NCI-H345 (cell line): ENCODE data around the gene RRH.
"Not testable (repeated sequence)": the region's sequence is repeated elsewhere in the genome, so short reads cannot be mapped to it uniquely, and the experiment has no call there.

Experiments
- DNase-seq: peaks from one replicate; lab custom pipeline; 2025; lab: John Stamatoyannopoulos, UW

RRH gene, protein sequence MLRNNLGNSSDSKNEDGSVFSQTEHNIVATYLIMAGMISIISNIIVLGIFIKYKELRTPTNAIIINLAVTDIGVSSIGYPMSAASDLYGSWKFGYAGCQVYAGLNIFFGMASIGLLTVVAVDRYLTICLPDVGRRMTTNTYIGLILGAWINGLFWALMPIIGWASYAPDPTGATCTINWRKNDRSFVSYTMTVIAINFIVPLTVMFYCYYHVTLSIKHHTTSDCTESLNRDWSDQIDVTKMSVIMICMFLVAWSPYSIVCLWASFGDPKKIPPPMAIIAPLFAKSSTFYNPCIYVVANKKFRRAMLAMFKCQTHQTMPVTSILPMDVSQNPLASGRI

DNA sequence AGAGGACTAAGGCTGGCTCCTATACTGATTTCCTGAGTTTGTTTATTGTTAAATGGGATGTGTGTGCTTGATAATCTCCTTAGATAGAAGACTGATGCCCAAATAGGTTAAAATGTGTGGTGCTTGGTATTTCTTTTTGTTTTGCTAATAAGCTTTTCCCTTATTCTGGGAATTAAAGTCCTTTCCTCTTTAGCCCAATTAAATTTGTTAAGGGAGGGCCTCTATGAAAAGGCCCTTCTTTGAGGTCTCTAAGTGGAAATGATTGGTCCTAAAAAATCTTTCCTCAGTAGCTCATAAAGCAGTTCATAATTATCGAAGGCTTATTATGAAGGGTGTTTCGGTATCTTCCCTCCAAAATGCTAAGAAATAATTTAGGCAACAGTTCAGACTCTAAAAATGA, at the start of gene RRH:
TSS of gene RRH (plus strand) at position 301 of the 400 bp plus-strand sequence. CDS start at position 357, 56 bp downstream.
- DNase-seq: no peak

DNA sequence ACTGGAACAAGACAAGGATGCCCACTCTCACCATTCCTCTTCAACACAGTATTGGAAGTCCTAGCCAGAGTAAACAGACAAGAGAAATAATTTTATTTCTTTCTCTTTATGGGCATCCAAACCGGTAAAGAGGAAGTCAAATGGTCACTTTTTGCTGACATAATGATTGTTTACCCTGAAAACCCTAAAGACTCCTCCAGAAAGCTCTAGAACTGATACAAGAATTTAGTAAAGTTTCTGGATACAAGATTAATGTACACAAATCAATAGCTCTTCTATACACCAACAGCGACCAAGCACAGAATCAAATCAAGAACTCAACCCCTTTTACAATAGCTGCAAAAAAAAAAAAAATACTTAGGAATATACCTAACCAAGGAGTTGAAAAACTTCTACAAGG, 45.7 kb upstream of the RRH start:
- DNase-seq: not testable (repeated sequence)

DNA sequence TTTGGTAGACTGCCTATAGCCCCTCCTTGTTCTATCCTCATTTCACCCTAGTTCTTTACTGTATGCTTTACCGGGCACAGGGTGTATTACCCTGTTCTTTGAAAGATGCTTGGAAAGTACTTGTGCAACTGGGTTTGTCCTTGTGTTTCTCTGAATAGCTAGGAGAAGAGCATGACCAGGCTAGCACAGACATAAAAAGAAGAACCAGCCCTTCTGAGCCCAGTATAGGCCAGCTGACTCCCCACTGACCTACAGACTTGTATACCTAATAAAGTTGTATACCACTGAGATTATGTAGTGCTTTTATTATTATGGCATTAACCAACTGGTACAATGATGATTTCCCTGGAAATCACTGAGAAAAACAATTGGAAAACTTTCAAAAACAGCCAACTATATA, 40.9 kb upstream of the RRH start:
- DNase-seq: no peak

DNA sequence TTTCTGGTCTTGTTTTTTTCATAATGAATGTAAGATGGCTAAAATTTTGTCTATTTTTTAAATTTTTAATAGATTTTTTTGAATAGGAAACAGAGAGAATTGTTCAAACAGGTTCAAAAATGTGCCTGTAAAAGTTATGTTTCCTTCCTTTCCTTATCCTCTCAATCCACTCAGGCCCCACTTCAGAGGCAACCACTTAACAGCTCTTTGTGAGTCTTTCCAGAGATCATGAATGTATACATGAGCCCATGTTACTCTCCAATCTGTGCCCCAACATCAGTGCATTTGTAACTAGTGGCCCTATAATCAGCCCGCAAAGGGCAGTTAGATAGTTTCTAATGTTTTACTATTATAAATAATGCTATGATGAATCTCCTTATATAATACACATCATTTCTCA, 40.0 kb upstream of the RRH start:
- DNase-seq: no peak

DNA sequence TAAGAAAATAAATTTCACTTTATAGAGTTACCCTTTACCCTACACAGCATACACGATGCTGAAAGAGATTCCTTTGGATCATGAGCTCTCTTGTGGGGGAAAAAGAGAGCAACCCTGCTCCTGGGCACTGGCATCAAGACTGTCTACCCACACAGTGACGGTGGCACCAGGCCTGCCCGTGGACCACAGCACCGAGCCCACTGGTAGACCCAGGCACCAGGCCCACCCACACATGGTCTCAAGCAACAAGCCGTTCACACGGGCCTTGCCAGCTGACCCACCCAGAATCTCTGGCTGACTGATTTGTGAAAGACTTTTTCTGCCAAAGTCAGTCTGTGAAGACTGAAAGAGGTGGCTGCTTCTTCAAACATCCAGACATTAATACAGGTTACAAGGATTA, 32.7 kb upstream of the RRH start:
- DNase-seq: no peak

DNA sequence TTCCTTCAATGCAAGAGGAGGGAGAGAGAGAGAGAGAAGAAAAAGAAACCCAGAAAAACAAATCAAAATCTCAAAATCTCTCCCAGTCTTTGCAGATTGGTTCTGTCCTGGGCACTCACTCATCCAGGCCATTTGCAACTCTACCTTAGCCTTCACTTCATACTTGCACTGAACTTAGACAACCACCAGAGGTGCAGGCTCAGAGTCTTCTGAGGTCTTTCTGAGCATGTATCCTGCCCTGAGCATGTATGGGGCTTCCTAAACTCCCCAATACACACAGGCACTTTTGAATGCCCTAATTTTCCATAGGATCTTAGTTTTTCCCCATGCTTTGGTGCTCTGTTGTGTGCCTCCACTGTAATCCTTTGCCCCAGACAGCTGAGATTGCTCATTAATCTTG, 28.9 kb upstream of the RRH start:
- no peak for DNase-seq

DNA sequence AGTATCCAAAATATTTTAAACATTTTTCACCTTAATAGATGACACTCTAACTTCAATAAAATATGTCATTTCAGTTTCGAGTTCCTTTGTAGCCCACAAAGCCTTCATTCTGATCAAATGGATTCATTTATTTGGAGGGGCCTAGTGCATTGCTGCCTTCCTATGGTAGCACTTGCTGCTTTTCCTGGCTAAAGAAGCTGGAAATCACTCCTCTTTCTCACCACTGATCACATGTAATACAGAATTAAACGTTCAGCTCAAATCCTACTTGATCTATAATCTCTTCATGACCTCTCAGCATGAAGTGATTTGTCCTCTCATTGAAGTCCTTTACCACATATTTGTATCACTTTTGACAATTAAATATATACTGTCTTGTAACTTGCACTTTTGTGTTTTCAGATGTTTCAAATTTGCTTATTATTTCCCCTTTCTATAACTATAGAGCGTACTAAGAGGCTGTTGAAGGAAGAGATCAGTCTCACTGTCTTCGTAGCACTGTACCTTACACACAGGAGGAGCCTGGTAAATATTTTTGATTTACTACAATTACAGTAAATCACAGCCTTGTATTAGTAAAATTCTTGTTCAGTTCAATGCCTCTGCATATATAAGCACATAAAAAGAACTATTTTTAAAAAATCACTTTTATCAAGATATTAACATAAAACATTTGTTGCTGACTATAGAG, 26.5 kb upstream of the RRH start:
- no peak for DNase-seq

DNA sequence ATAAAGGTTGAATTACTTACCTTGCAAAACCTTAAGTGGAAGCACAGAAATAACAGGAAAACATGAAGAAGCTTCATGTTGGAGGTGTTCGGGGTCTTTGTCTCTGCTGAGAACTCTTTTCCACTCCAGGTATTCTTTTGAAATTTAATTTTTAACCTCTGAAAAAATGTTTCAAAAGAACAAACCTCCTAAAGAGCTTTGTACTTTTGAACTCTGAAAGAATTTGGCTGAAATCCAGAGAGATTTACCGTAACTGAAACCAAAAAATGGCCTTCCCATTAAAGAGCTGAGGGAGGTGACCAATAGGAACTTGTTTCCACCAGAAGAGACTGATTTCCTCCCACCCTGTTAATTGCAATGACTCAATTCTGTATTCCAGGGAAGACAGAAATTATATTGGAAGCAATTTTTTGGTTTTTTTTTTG, 25.9 kb upstream of the RRH start, which contains the start of gene CFI:
TSS of gene CFI (minus strand) at position 105 of the 425 bp plus-strand sequence. CDS start at position 77, 28 bp downstream.
- DNase-seq: no peak

DNA sequence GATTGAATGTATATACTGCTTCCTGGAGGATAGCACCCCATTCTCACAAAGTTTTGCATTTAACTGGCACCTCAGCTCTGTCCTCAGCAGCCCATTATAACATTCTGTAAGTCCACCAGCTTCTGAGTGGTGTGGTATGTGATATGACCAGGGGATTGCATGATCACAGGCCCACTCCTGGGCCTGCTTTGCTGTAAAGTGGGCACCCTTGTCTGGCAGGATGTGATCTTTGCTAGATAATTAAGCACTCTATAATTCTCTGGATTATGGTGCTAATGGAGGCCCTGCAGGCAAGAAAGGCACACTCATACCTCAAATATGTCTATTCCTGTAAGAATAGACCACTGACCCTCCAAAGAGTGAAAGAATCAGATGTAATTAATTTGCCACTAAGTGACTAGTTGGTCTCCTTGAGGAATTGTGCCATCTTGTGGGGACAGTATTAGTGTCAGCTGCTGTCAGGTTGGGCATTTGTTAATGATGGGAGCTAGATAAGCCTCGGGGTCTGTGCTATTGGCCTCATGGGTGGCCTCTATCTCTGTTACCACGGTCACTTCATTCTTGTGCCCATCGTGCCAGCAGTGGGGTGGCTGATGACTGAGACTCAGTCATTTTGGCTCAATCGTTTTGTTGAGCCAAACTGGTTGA, 23.7 kb upstream of the RRH start:
- peak; percentile 13 for DNase-seq

DNA sequence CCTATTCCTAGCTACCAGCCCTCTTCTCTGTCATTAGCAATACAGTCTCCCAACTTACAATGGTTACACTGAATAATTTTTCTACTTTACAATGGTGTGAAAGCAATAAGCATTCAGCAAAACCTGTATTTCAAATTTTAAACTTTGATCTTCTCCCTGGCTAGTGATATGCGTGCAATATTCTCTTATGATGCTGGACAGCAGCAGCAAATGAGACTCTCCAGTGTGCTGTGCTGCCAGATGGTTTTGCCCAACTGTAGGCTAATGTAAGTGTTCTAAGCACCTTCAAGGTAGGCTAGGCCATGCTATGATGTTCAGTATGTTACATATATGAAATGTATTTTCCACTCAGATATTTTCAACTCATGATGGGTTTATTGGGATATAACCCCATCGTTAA, 18.1 kb upstream of the RRH start:
- DNase-seq: no peak

DNA sequence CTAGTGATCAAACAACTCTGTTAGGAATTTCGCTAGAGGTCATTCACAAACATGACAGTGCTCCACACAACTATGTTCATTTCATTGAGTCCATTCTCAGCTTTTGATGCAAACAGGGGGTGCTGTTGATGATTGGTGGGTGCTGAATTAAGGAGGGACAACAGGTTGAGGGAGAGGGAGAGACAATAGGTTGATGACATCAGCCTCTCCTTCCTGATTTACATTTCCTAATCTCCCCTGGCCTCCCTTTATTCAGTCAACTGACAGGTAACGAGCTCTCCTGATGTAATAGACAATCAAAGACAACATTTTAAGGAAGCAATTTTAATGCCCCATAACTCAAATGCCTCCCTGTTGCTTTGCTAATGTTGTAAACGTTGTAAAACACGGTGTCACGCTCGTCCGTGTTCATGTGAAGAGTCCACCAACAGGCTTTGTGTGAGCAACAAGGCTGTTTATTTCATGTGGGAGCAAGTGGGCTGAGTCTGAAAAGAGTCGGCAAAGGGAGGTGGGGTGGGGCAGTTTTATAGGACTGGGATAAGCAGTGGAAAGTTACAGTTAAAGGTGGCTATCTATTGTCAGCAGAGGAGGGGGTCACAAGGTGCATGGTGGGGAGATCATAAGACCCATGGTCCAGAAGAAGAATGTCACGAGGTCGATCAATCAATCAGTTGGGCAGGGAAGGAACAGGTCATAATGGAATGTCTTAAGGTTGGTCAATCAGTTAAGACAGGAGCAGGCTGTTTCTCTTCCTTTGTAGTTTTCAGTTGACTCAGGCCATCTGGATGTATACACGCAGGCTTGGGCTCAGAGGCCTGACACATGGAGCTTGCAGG, 17.0 kb upstream of the RRH start:
- DNase-seq: no peak

DNA sequence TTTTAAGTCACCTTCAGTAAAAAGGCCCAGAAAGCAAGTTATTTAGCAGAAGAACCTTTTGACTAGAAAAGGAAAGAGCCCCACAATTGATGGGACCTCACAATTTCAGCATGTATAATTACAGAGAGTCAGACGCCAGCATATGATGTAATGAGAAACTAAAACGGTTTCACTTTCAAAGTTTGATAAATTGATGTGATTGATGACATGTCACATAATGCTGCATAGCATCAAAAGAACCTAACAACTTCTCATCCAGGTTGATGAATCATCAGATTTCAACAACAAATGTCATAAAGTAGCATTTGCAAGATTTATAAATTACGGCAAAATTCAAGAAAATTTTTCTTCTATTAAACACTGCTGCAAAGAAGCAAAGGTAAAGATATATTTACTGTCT, 16.1 kb upstream of the RRH start:
- DNase-seq: no peak

DNA sequence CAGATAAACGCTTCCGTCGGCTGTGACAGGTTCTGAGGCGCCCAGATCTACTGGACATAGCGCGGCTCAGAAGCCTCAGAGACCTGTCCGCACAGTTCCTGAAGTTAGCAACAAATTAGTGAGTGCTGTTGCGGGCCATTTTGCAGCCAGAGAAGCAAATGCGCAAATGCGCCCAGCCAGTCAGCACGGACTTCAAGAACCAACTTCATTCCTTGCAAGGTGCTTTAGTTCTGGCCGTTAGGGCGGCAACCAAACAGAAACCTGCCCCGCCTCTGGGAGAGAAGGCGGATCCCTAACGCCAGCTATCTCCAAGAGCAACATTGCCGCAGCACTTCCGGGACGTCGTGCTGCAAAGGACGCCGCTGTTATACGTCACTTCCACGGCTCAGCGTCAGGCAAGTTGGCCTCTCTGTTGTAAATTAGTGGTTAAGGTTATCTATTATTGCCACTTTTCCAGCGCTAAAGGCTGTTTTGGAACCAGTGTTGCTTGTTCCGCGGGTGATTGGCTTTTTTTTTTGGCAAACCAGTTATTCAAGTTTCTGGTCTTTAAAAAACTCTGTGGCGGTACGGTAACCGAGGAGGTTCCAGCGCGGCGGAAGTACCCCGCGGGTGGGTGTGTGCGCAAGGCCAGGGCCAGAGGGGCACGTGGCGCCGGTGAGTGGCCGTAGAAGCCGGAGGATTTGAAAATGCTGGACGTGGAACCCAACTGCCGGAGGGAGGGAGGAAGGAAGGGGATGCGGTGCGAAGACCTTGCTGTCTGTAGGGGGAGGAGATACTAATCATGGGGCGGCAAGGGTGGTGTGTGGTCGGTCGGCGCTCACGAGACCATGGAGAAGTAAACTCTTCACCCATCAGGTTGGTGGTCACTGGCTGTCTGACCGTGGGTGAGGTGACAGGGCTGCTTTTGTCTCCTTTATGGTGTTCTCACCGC, 12.4 kb upstream of the RRH start, which contains the start of gene GAR1:
TSS of gene GAR1 (plus strand) at position 612 of the 931 bp plus-strand sequence. CDS start 403 bp downstream, outside the sequence.
- peak; percentile 89 for DNase-seq

DNA sequence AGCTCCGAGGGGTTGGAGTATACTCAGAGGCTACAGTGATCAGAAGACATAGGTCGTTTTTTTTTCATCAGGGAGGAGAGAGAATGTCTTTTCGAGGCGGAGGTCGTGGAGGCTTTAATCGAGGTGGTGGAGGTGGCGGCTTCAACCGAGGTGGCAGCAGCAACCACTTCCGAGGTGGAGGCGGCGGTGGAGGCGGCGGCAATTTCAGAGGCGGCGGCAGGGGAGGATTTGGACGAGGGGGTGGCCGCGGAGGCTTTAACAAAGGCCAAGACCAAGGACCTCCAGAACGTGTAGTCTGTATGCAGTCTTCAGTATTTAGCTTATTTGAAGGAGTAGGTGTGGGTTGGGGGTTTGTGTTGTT, 11.7 kb upstream of the RRH start:
- no peak for DNase-seq

DNA sequence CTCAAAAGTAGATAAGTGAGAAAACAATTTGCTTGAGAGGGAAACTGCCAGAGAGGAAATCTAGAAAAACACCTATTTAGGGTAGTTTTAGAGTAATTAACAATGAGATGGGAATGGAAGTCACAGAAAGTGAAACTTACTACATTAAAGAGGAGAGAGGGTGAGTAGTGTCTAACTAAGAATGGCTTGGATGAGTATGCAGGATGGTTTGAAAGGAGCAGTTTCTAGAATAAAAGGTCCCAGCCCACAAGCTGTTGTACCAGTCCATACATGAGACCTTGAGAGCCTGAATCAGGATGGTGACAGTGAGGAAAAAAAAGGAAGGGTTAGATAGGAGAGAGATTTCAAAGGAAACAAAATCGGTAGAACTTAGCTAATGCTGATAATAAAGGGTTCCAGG, 10.9 kb upstream of the RRH start:
- no peak for DNase-seq

DNA sequence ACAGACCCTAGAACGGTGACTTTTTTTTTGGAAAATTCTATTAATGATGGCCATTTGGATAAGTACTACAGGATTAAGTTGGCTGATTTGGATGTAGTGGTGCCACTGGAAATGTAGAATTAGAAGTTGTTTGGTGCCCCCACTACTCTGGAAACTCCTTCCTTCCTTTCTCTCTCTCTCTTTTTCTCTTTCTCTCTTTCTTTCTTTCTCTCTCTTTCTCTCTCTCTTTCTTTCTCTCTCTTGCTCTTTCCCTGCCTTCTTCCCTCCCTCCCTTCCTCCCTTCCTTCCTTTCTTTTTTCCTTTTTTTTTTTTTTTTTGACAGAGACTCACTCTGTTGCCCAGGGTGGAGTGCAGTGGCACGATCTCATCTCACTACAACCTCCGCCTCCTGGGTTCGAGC, 9.5 kb upstream of the RRH start:
- no peak for DNase-seq

DNA sequence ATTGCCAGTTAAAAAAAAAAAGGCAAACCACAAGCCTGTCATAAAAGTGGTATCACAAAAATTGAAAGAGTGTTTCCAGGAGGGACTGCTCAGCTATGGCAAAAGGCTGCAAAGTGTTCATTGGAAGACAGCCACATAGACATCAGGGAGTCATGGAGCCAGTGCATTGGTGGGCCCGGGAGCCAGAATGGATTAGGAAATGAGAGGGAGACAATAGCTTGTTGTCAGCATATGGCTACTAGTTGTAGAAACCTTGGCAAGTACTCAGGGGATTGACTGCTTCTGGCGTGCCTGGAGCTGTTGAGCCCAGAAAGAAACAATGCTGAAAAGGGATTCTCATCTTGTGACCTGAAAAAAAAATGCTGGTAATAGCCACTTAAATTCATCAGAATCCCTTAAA, 7.2 kb upstream of the RRH start:
- no peak for DNase-seq

DNA sequence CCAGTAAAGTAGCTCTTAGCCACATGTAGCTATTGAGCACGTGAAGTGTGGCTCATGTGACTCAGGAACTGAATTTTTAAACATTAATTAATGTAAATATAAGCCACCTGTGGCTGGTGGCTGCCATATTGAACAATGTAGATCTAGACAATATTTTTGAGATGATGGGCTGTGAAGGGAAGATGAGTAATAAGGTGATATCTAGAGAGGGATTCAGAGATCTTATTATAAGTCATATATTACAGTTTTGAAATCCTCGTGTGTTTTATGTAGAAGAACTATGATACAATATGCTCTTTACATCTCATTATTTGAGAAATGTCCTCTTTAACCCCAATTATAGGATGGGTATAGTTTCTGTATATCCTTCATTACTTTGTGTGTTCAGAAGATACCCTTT, 6.6 kb upstream of the RRH start:
- no peak for DNase-seq

DNA sequence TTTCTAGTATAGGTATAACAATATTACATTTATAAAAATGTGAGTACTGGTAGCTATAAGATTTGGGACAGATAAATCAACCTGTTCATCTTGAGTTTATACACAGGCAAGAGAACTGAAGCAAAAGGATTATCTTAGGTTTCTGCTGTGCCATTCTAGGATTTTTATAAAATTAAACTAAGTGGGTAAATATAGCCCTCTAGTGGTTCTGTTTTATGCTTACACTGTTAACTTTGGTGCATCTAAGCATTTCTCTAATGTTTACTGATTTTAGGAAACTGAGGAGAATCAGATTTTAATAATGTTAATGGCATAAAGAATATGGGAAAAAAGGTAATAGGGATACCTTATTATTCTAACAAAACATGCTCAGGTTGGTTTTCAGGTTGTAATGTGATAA, 1.1 kb upstream of the RRH start:
- no peak for DNase-seq

DNA sequence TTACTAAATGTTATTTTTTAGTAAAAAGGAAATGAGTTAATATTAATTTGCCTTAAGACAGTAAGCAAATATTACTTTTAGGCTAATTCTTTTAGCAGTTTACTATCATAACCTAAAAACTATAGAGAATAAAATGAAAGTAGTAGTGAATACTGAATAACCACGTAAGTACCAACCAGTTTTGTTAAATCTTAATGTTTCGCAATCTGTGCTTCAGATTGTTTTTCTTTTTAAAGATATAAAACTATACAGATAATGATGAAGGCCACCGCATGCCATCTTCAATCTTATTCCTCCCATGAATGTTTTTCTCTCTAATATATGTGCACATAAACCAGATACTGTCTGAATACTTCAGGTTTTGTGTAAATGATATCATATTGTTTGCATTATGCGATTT, 6.0 kb downstream of the RRH start:
- no peak for DNase-seq

DNA sequence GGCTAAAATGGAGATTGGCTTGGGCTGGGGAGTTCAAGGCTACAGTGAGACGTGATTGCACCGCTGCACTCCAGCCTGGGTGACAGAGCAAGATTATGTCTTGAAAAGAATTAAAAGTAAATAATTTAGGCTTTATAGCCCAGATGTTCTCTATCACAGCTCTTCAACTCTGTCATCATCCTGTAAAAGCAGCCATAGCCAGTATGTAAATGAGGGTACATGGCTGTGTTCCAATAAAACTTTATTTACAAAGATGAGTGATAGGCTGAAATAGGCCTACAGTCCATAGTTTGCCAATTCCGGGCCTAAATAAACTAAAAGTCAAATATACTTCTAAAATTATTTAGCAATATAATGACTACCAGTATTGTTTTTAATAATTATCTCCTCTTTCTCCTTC, 9.2 kb downstream of the RRH start:
- DNase-seq: no peak
